ENCODE measurements around the gene DARS1. TPM values are rescaled to one million over a fixed set of nuclear protein-coding genes. Genes with fewer than 3 reads are reported as not detected.
A peak's percentile ranks its signal among the peaks of the same experiment; 100 is the strongest.

The DARS1 gene
- total and polyA plus RNA-seq, 2 of the 13 experiments (the other 11 are each of a cell fraction or from before 2014, with no cell fraction given) = 149 to 230 TPM

- no peaks in the 10 kb centered on the region for H3K36me3 ChIP-seq (replicated peaks in 1 of 2; ENCODE audit: control insufficient read depth in 1 of 2, insufficient read depth in 2 of 2, low read length in 2 of 2)
- no TSS peak for BruUV-seq (replicated peaks)
- CTCF ChIA-PET (ENCODE audit: low intra/inter-chr PET ratio, low total read pairs) = interaction anchor here (1.9 kb wide), 1 partner anchor 381 kb away, joined by 11 read pairs; no protein-coding TSS in a partner anchor
- FAIRE-seq (no peak), ATAC-seq (peak; percentile 99), DNase-seq (ENCODE audit: low spot score) (peak; percentile 53)
- H4K20me1 ChIP-seq (ENCODE audit: insufficient read depth, low read length) = no peaks in the 10 kb centered on the region
- 25% methylated on average over 4 of the region's 5 CpGs for WGBS (ENCODE audit: low lambda C conversion rate)
- no peak overlapping the region for H3K27ac ChIP-seq (ENCODE audit: extremely low read length, insufficient read depth, low read length)
- no peak overlapping the region for H3K4me2 ChIP-seq (ENCODE audit: low read depth, low read length)
- H2AFZ ChIP-seq (ENCODE audit: low read length) = no peak overlapping the region
- H3K9ac ChIP-seq (ENCODE audit: insufficient read depth, low read depth, low read length) = no peak overlapping the region
- POLR2A ChIA-PET = interaction anchor here (3.0 kb wide), 1 partner anchor 12 kb away, joined by 12 read pairs; the partner anchor contains the start of gene DARS1
- H3K9me3 ChIP-seq (ENCODE audit: low read length) = no peaks in the 10 kb centered on the region
- no peak overlapping the region for H3K4me3 ChIP-seq (replicated peaks in 1 of 3; ENCODE audit: insufficient read depth in 1 of 3, low read depth in 2 of 3, low read length in 3 of 3)
- H3K27me3 ChIP-seq (ENCODE audit: control insufficient read depth in 1 of 2, insufficient read depth in 2 of 2, low read length in 2 of 2) = no peaks in the 10 kb centered on the region
- intact Hi-C loops (cut with micrococcal nuclease; ENCODE audit: unreplicated experiment) = loop anchor here (1.0 kb wide), 2 partner anchors 381 to 387 kb away; no protein-coding TSS in a partner anchor
- no peaks in the 10 kb centered on the region for H3K4me1 ChIP-seq (ENCODE audit: insufficient read depth, low read length)
- in situ Hi-C loops (cut with HindIII; ENCODE audit: extremely low pct_ligation_motif_present, low pct_unique_long_range_greater_than_20kb) = loop anchor here (10.0 kb wide), 1 partner anchor 387 kb away; no protein-coding TSS in a partner anchor
- H3K79me2 ChIP-seq (ENCODE audit: insufficient read depth, low read length) = no peaks in the 10 kb centered on the region
- TF ChIP-seq SP5 (CRISPR knock-in tag; IDR thresholded peaks at IDR 0.05; ENCODE audit: borderline replicate concordance, low read depth) (0 out of 2 replicates have a peak, but pooled peaks have one; percentile 12), SALL1 (CRISPR knock-in tag; IDR thresholded peaks at IDR 0.05) (0 out of 2 replicates have a peak, but pooled peaks have one; percentile 22), TBX2 (CRISPR knock-in tag; IDR thresholded peaks at IDR 0.05; ENCODE audit: borderline replicate concordance) (peak; percentile 29; the same call in 1 of the 2 replicates), HIVEP1 (CRISPR knock-in tag; IDR thresholded peaks at IDR 0.05) (0 out of 2 replicates have a peak, but pooled peaks have one; percentile 19), EED (CRISPR knock-in tag; IDR thresholded peaks at IDR 0.05) (0 out of 2 replicates have a peak, but pooled peaks have one; percentile 33), ZNF800 (CRISPR knock-in tag; IDR thresholded peaks at IDR 0.05) (no peak), ZNF142 (CRISPR knock-in tag; IDR thresholded peaks at IDR 0.05) (no peak), ATF5 (CRISPR knock-in tag; IDR thresholded peaks at IDR 0.05; ENCODE audit: low read depth) (no peak), GMEB1 (CRISPR knock-in tag; IDR thresholded peaks at IDR 0.05; ENCODE audit: borderline replicate concordance) (no peak), ZNF629 (CRISPR knock-in tag; conservative IDR thresholded peaks at IDR 0.05) (no peak), XRCC5 (optimal IDR thresholded peaks at IDR 0.05; ENCODE audit: low read length) (peak; percentile 21), ZMYM4 (CRISPR knock-in tag; IDR thresholded peaks at IDR 0.05) (0 out of 2 replicates have a peak, but pooled peaks have one; percentile 21), STAG1 (CRISPR knock-in tag; IDR thresholded peaks at IDR 0.05) (peak; percentile 76)
These were observed 12.0 kb upstream of the DARS1 start for GRCh38 chr2:135997380-135997779.
